ENCODE measurements around the gene SPRED2.

SPRED2 gene

DNA sequence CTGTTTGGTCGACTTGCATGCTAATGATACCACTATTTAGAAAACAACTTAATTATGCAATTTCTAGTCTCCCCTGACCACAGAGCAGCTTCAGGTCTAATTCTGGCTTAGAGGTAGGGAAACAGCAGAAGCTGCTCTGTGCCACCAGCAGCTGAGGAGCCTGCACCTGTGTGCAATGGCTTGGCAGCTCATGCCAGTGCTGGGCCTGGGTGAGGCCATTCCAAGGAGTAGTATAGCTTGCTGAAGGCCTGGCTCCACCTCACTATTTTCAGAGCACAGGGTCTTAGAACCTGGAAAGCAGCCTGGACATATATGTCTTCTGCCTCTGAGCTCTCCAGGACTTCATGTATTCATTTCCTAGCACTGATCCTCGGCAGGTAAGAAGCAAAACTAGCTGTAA lies 62.8 kb downstream of the SPRED2 start:
- H3K27me3 ChIP-seq (ENCODE audit: insufficient read depth, low read length, poor library complexity), result no peaks in the 10 kb centered on the region
- TF ChIP-seq EZH2 (IDR thresholded peaks at IDR 0.05; ENCODE audit: borderline replicate concordance, low read depth, low read length, severe bottlenecking), result no peak
- TF ChIP-seq, protein P1, sequence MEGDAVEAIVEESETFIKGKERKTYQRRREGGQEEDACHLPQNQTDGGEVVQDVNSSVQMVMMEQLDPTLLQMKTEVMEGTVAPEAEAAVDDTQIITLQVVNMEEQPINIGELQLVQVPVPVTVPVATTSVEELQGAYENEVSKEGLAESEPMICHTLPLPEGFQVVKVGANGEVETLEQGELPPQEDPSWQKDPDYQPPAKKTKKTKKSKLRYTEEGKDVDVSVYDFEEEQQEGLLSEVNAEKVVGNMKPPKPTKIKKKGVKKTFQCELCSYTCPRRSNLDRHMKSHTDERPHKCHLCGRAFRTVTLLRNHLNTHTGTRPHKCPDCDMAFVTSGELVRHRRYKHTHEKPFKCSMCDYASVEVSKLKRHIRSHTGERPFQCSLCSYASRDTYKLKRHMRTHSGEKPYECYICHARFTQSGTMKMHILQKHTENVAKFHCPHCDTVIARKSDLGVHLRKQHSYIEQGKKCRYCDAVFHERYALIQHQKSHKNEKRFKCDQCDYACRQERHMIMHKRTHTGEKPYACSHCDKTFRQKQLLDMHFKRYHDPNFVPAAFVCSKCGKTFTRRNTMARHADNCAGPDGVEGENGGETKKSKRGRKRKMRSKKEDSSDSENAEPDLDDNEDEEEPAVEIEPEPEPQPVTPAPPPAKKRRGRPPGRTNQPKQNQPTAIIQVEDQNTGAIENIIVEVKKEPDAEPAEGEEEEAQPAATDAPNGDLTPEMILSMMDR (IDR thresholded peaks at IDR 0.05; ENCODE audit: borderline replicate concordance, extremely low read depth, low read length, poor library complexity, severe bottlenecking), result no peak
- no peak overlapping the region for H3K4me2 ChIP-seq (ENCODE audit: insufficient read depth, low read length)
- H4K20me1 ChIP-seq (ENCODE audit: insufficient read depth, low read length), result peaks cover 86% of the 10 kb centered on the region
- DNase-seq (no peak), ATAC-seq (ENCODE audit: insufficient read depth, low read depth) (no peak)
- no peak overlapping the region for H3K4me3 ChIP-seq (ENCODE audit: low read depth in 1 of 2, low read length in 2 of 2)
- H3K4me1 ChIP-seq (ENCODE audit: insufficient read depth, low read length), result peaks cover 16% of the 10 kb centered on the region
- no peak overlapping the region for H3K27ac ChIP-seq (ENCODE audit: low read length)
- H3K79me2 ChIP-seq (ENCODE audit: insufficient read depth, low read length), result peaks cover 100% of the 10 kb centered on the region
- no peak overlapping the region for H2AFZ ChIP-seq (ENCODE audit: low read depth, low read length)
- no peaks in the 10 kb centered on the region for H3K36me3 ChIP-seq (ENCODE audit: insufficient read depth, low read length)
- no peaks in the 10 kb centered on the region for H3K9me3 ChIP-seq (ENCODE audit: insufficient read depth, low read length, severe bottlenecking)
- H3K9ac ChIP-seq (ENCODE audit: low read depth, low read length), result no peak overlapping the region

- ATAC-seq (ENCODE audit: insufficient read depth, low read depth) (no peak), DNase-seq (no peak)
- Histone ChIP-seq H3K36me3 (ENCODE audit: insufficient read depth, low read length) (no peaks in the 10 kb centered on the region), H3K27ac (ENCODE audit: low read length) (no peak overlapping the region), H4K20me1 (ENCODE audit: insufficient read depth, low read length) (peaks cover 92% of the 10 kb centered on the region), H3K9ac (ENCODE audit: low read depth, low read length) (no peak overlapping the region), H2AFZ (ENCODE audit: low read depth, low read length) (no peak overlapping the region), H3K4me1 (ENCODE audit: insufficient read depth, low read length) (peaks cover 15% of the 10 kb centered on the region), H3K9me3 (ENCODE audit: insufficient read depth, low read length, severe bottlenecking) (no peaks in the 10 kb centered on the region), H3K4me2 (ENCODE audit: insufficient read depth, low read length) (no peak overlapping the region), H3K79me2 (ENCODE audit: insufficient read depth, low read length) (peaks cover 100% of the 10 kb centered on the region), H3K4me3 (ENCODE audit: low read depth in 1 of 2, low read length in 2 of 2) (no peak overlapping the region), H3K27me3 (ENCODE audit: insufficient read depth, low read length, poor library complexity) (no peaks in the 10 kb centered on the region)
- TF ChIP-seq EZH2 (IDR thresholded peaks at IDR 0.05; ENCODE audit: borderline replicate concordance, low read depth, low read length, severe bottlenecking), result no peak
- TF ChIP-seq, protein P1 (IDR thresholded peaks at IDR 0.05; ENCODE audit: borderline replicate concordance, extremely low read depth, low read length, poor library complexity, severe bottlenecking), result no peak
Measured at GRCh38 chr2:65368468-65368867, 63.9 kb downstream of the SPRED2 start.

DNA sequence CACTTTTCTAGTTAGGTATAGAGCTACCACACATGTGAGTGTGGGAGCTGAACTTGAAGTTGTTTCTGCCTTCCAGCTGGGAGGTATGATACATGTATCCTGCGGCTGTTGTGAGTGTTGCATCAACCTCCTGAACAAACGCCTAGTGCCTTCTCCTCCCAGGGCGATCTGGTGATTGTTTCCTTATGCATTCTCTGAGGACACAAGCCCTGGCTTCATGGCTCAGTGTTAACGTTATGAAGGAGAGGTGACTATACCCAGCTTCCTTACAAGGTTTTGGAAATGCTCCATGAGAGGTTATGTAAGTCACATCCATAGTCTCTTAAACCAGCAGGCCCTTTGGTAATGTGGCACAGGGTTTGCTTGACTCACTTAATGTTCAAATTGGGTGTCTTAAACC lies 64.9 kb downstream of the SPRED2 start:
- H2AFZ ChIP-seq (ENCODE audit: low read depth, low read length), result no peak overlapping the region
- H3K9ac ChIP-seq (ENCODE audit: low read depth, low read length), result no peak overlapping the region
- H3K4me1 ChIP-seq (ENCODE audit: insufficient read depth, low read length), result peaks cover 15% of the 10 kb centered on the region
- DNase-seq (no peak), ATAC-seq (ENCODE audit: insufficient read depth, low read depth) (peak; percentile 34; the same call in 2 of the 3 replicates)
- no peak overlapping the region for H3K27ac ChIP-seq (ENCODE audit: low read length)
- H4K20me1 ChIP-seq (ENCODE audit: insufficient read depth, low read length), result peaks cover 87% of the 10 kb centered on the region
- no peaks in the 10 kb centered on the region for H3K9me3 ChIP-seq (ENCODE audit: insufficient read depth, low read length, severe bottlenecking)
- no peak overlapping the region for H3K4me3 ChIP-seq (ENCODE audit: low read depth in 1 of 2, low read length in 2 of 2)
- no peaks in the 10 kb centered on the region for H3K27me3 ChIP-seq (ENCODE audit: insufficient read depth, low read length, poor library complexity)
- no peaks in the 10 kb centered on the region for H3K36me3 ChIP-seq (ENCODE audit: insufficient read depth, low read length)
- peaks cover 99% of the 10 kb centered on the region for H3K79me2 ChIP-seq (ENCODE audit: insufficient read depth, low read length)
- H3K4me2 ChIP-seq (ENCODE audit: insufficient read depth, low read length), result no peak overlapping the region
- no peak for TF ChIP-seq EZH2 (IDR thresholded peaks at IDR 0.05; ENCODE audit: borderline replicate concordance, low read depth, low read length, severe bottlenecking)
- TF ChIP-seq, protein P1 (IDR thresholded peaks at IDR 0.05; ENCODE audit: borderline replicate concordance, extremely low read depth, low read length, poor library complexity, severe bottlenecking), result no peak

Measured in DND-41 (cell line).